SH-SY5Y (cell line): ENCODE measurements around the gene CEACAM21.

Source experiments
- GATA2 ChIP-seq: IDR thresholded peaks from 2 replicates; pipeline ENCODE4 v1.6.1; 2011; ENCODE audit warnings: mild to moderate bottlenecking, low read depth, low read length
- GATA3 ChIP-seq: IDR thresholded peaks from 2 replicates; pipeline ENCODE4 v1.6.1; 2011; ENCODE audit warnings: low read depth, mild to moderate bottlenecking, low read length, moderate library complexity

DNA sequence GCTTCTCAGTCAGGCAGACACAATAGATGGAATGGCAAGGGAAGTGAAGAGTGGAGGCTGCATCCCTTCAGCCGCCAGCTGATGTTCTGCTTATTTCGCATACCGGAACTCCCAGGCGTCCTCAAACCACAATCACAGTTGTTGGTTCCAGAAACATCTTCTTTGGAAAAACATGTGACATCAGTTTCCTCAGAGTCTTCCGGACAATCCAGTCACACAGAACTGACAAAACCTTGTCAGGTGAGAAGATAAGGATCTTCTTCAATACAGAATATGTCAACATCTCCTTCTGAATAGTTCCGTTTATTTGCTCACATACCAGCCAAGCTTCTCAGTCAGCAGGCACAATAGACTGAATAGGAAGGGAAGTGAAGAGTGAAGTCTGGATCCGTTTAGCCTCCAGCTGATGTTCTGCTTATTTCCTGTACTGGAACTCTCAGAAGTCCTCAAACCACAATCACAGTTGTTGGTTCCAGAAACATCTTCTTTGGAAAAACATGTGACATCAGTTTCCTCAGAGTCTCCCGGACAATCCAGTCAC lies 45.1 kb upstream of the CEACAM21 start:
- TF ChIP-seq GATA3 (no peak), GATA2 (no peak)
